ENCODE measurements around the gene LDB2.

Gene LDB2

GRCh38 chr4:16785793-16786527, 112.5 kb downstream of the LDB2 start:
- DNase-seq (ENCODE audit: low spot score), result no peak
- TF ChIP-seq, protein P1, sequence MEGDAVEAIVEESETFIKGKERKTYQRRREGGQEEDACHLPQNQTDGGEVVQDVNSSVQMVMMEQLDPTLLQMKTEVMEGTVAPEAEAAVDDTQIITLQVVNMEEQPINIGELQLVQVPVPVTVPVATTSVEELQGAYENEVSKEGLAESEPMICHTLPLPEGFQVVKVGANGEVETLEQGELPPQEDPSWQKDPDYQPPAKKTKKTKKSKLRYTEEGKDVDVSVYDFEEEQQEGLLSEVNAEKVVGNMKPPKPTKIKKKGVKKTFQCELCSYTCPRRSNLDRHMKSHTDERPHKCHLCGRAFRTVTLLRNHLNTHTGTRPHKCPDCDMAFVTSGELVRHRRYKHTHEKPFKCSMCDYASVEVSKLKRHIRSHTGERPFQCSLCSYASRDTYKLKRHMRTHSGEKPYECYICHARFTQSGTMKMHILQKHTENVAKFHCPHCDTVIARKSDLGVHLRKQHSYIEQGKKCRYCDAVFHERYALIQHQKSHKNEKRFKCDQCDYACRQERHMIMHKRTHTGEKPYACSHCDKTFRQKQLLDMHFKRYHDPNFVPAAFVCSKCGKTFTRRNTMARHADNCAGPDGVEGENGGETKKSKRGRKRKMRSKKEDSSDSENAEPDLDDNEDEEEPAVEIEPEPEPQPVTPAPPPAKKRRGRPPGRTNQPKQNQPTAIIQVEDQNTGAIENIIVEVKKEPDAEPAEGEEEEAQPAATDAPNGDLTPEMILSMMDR (IDR thresholded peaks at IDR 0.05; ENCODE audit: extremely low read depth, missing control alignments), result no peak

- DNase-seq (ENCODE audit: low spot score), result no peak
- TF ChIP-seq, protein P1 (IDR thresholded peaks at IDR 0.05; ENCODE audit: extremely low read depth, missing control alignments), result no peak
These were observed 115.3 kb downstream of the LDB2 start for GRCh38 chr4:16783119-16783518.

DNA sequence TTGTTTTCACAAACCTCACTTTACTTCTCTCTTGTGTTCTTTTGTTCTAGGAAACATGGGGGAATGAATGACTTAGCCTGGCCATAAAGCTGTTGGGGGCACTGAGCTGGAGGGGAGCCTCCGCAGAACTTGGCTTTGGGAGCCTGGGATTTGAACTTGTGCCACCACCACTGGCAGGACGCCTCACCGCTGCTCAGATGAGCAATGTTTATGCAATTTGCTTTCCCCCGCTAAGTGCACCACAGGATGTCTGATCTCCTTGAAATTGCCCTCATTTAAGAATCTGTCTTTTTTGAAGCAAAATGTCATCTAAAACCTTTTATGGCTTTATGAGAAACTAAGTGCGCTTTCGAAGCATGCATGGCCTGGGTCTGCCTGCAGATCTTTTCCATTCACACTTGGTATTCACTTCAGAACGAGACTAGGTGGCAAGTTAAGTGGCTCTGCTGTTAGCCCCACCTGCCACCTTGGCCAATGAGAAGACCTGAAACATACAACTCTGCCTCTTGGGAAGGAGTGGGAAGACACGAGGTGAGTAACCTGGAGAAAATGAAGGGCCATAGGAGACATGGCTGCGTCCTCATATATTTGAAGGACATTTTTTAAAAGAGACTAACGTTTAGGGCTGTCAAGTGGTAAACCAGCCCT, 119.3 kb downstream of the LDB2 start:
- TF ChIP-seq, protein P1 (IDR thresholded peaks at IDR 0.05; ENCODE audit: extremely low read depth, missing control alignments), result no peak
- DNase-seq (ENCODE audit: low spot score), result no peak

DNA sequence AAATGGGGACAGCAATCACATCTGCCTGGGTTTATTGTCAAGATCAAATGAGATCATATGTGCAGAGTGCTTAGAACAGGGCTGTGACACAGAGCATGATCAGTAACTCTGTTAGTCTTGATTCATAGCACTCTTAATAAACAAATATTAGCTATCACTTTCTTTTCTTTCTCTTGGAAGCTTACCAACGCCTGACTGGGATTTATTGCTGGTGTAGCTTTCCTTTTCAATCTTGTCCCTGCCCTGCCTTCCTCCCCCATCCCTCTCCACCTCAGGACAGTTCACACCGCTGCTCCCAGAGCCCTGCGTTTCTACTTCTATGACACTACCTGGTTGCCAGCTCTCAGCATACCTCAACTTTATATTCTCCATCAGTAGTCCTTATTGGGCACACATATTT, 120.7 kb downstream of the LDB2 start:
- TF ChIP-seq, protein P1 (IDR thresholded peaks at IDR 0.05; ENCODE audit: extremely low read depth, missing control alignments), result no peak
- DNase-seq (ENCODE audit: low spot score), result no peak

DNA sequence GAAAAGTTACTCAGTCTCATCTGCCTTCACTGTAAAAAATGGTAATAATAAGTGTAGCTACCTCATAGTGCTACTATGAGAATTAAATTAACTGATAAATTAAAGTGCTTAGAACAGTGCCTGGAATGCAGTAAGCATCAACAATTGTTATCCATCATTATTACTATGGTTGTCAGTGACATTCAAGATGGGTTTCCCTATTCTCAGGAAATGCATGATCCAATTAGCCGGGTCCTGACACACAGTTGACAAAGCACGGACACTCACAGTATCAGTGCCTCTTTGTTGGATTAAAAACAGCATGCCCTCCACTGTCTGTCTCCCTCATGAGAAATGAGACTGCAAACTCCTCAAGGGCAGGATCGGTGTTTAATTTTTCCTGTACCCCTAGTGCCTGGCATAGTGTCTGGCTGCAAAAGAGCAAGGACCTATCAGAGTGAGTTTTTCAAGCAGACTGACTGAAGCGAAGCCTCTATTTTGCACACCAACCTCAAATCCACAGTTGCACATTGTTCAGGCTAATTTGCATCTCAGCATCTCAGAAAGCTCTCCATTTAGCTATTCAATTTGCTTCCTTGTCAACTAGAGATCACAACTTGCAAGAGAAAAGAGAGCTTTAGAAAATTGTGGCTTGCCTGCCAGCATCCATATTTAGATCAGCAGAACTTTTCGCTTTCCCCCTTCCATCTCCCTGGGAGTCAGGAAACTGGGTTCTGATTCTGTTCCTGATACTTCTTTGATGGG, 122.9 kb downstream of the LDB2 start:
- DNase-seq (ENCODE audit: low spot score), result no peak

GRCh38 chr4:16772366-16772850, 126.0 kb downstream of the LDB2 start:
- DNase-seq (ENCODE audit: low spot score), result no peak

More for the DNA sequence above, 122.9 kb downstream of the LDB2 start:
- TF ChIP-seq, protein P1 (IDR thresholded peaks at IDR 0.05; ENCODE audit: extremely low read depth, missing control alignments), result no peak

More at GRCh38 chr4:16772366-16772850, 126.0 kb downstream of the LDB2 start:
- TF ChIP-seq, protein P1 (IDR thresholded peaks at IDR 0.05; ENCODE audit: extremely low read depth, missing control alignments), result no peak

Data from GM20000 (cell line).